Fibroblast of the aortic adventitia (primary cell): ENCODE results near the gene PCDHAC2. TPM values are rescaled to one million over a fixed set of nuclear protein-coding genes. Genes with fewer than 3 reads are reported as not detected.

Experiments
- DNase-seq: peaks from one replicate; pipeline ENCODE4 v3.0.0-alpha.2; 2010; ENCODE audit warnings: low read depth
- H3K4me3 ChIP-seq: 2 replicates; pipeline ENCODE4 v1.5.1; 2011; ENCODE audit warnings: low read depth, mild to moderate bottlenecking, control low read depth, low read length, moderate library complexity
- CTCF ChIP-seq: IDR thresholded peaks from 2 replicates; pipeline ENCODE4 v1.5.1; 2011; ENCODE audit warnings: mild to moderate bottlenecking, low read length, control low read depth, inconsistent platforms; ENCODE audit not compliant: insufficient read depth
- total RNA-seq: library from RNA; depleted of rRNA; stranded (reverse); fragments of >200 nt; gene quantifications from 2 replicates; pipeline ENCODE4 v1.2.3, GENCODE V29; 2012; ENCODE audit warnings: low replicate concordance

Gene PCDHAC2
- total RNA-seq, 1 donor, result not detected

- no peak for DNase-seq
- TF ChIP-seq CTCF, result no peak
Measured at GRCh38 chr5:140934964-140935606, 31.2 kb upstream of the PCDHAC2 start.

GRCh38 chr5:140946578-140946977 lies 19.7 kb upstream of the PCDHAC2 start:
- TF ChIP-seq CTCF, result no peak
- no peak for DNase-seq
- no peak overlapping the region for H3K4me3 ChIP-seq

More at GRCh38 chr5:140934964-140935606, 31.2 kb upstream of the PCDHAC2 start:
- H3K4me3 ChIP-seq, result no peak overlapping the region

- no peak for DNase-seq
- H3K4me3 ChIP-seq, result no peak overlapping the region
- no peak for TF ChIP-seq CTCF
Measured at GRCh38 chr5:140951636-140952035, 14.6 kb upstream of the PCDHAC2 start.

GRCh38 chr5:140953234-140953633 lies 13.0 kb upstream of the PCDHAC2 start:
- no peak overlapping the region for H3K4me3 ChIP-seq
- DNase-seq, result no peak
- TF ChIP-seq CTCF, result no peak

GRCh38 chr5:140962190-140962589 lies 4.1 kb upstream of the PCDHAC2 start:
- no peak overlapping the region for H3K4me3 ChIP-seq
- TF ChIP-seq CTCF, result no peak
- DNase-seq, result no peak

- no peak for TF ChIP-seq CTCF
- H3K4me3 ChIP-seq, result no peak overlapping the region
- no peak for DNase-seq
Measured at GRCh38 chr5:140964356-140964755, 1.9 kb upstream of the PCDHAC2 start.

- TF ChIP-seq CTCF, result no peak
- DNase-seq, result no peak
- H3K4me3 ChIP-seq, result peak overlapping the region; percentile 25
Measured at GRCh38 chr5:140965905-140966292, 377 bp upstream of the PCDHAC2 start.
